Measurements from ENCODE around the gene NECAB2. TPM values are rescaled to one million over a fixed set of nuclear protein-coding genes. Genes with fewer than 3 reads are reported as not detected.

Gene NECAB2
- total RNA-seq, 6 experiments from 2014 or later = 0.40 TPM; not detected in 5

GRCh38 chr16:83930730-83931500 is 37.1 kb upstream of the NECAB2 start:
- no peak for DNase-seq
- Mint-ChIP-seq H3K9me3 (no peaks in the 10 kb centered on the region), H3K4me1 (ENCODE audit: low read depth) (peaks cover 34% of the 10 kb centered on the region), H3K4me3 (no peak overlapping the region), H3K27me3 (ENCODE audit: insufficient read depth) (peaks cover 19% of the 10 kb centered on the region), H3K36me3 (ENCODE audit: low read depth) (no peaks in the 10 kb centered on the region), H3K27ac (no peak overlapping the region)
- no peak for TF ChIP-seq CTCF (IDR thresholded peaks at IDR 0.05)

- Mint-ChIP-seq H3K27me3 (ENCODE audit: insufficient read depth) (peaks cover 18% of the 10 kb centered on the region), H3K4me1 (ENCODE audit: low read depth) (peaks cover 31% of the 10 kb centered on the region), H3K4me3 (no peak overlapping the region), H3K27ac (no peak overlapping the region), H3K36me3 (ENCODE audit: low read depth) (no peaks in the 10 kb centered on the region), H3K9me3 (no peaks in the 10 kb centered on the region)
- no peak for DNase-seq
- TF ChIP-seq CTCF (IDR thresholded peaks at IDR 0.05) = no peak
Observed at GRCh38 chr16:83931556-83931955, 36.5 kb upstream of the NECAB2 start.

- DNase-seq = no peak
- no peak for TF ChIP-seq CTCF (IDR thresholded peaks at IDR 0.05)
- Mint-ChIP-seq H3K36me3 (ENCODE audit: low read depth) (no peaks in the 10 kb centered on the region), H3K27ac (no peak overlapping the region), H3K4me3 (no peak overlapping the region), H3K4me1 (ENCODE audit: low read depth) (peaks cover 23% of the 10 kb centered on the region), H3K27me3 (ENCODE audit: insufficient read depth) (peaks cover 18% of the 10 kb centered on the region), H3K9me3 (no peaks in the 10 kb centered on the region)
Observed at GRCh38 chr16:83932304-83932703, 35.7 kb upstream of the NECAB2 start.

- Mint-ChIP-seq H3K27me3 (ENCODE audit: insufficient read depth) (peaks cover 18% of the 10 kb centered on the region), H3K4me1 (ENCODE audit: low read depth) (peaks cover 22% of the 10 kb centered on the region; the same call in 1 of the 2 replicates), H3K9me3 (no peaks in the 10 kb centered on the region), H3K4me3 (no peak overlapping the region), H3K36me3 (ENCODE audit: low read depth) (no peaks in the 10 kb centered on the region), H3K27ac (no peak overlapping the region)
- no peak for DNase-seq
- no peak for TF ChIP-seq CTCF (IDR thresholded peaks at IDR 0.05)
Observed at GRCh38 chr16:83932955-83933673, 34.9 kb upstream of the NECAB2 start.

GRCh38 chr16:83933885-83934683 is 34.0 kb upstream of the NECAB2 start:
- no peak for DNase-seq
- H3K36me3 Mint-ChIP-seq (ENCODE audit: low read depth) = no peaks in the 10 kb centered on the region
- no peak overlapping the region for H3K4me3 Mint-ChIP-seq
- no peak for TF ChIP-seq CTCF (IDR thresholded peaks at IDR 0.05)
- peaks cover 18% of the 10 kb centered on the region for H3K27me3 Mint-ChIP-seq (ENCODE audit: insufficient read depth)
- H3K4me1 Mint-ChIP-seq (ENCODE audit: low read depth) = peaks cover 13% of the 10 kb centered on the region
- H3K9me3 Mint-ChIP-seq = no peaks in the 10 kb centered on the region
- H3K27ac Mint-ChIP-seq = no peak overlapping the region

Measured in HFFc6 (cell line).